GM21723 (cell line): ENCODE measurements around the gene NDUFS1.
"Not testable (repeated sequence)": the region's sequence is repeated elsewhere in the genome, so short reads cannot be mapped to it uniquely, and the experiment has no call there.

ENCODE experiments used
- ATAC-seq: cut with Tn5 transposase; IDR thresholded peaks from one replicate; pipeline ENCODE4 v1.9.1; 2021; ENCODE audit warnings: mild to moderate bottlenecking, moderate library complexity; ENCODE audit not compliant: unreplicated experiment

The NDUFS1 gene

DNA sequence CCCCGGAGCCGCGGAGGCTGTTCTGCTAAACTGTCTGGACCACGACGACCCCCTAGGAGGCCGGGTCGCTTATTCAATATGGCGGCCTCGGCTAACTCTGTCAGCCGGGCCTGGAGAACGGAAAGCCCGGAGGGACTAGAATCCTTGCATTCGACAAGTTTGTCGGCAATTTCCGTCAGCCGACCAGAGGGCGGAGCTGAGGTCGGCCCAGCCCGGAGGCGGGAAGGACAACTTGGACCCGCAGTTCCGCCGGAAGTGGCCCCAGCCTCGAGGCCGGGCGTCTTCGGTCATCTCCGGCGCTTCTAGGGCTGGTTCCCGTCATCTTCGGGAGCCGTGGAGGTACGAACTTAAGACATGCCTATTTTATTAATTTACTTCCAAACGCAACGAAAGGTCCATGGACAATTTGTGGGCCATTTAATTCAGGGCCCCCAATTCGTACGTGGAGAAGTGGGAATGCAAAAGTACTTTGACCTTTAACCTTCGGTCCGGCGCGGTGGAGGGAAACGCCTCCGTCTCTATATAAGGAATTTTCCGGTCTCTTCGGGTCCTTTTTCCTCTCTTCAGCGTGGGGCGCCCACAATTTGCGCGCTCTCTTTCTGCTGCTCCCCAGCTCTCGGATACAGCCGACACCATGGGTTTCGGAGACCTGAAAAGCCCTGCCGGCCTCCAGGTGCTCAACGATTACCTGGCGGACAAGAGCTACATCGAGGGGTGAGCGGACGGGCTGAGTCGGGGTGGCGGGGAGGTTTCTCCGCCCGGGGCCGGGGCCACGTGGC lies at the start of gene NDUFS1, which contains the start of gene EEF1B2:
Gene NDUFS1, minus strand, starts transcription at position 99 of the 779 bp plus-strand sequence. CDS start 5,766 bp downstream, outside the sequence.
Gene EEF1B2, plus strand, starts transcription at position 550 of the 779 bp plus-strand sequence. Its CDS starts 85 bp downstream, at position 635.
- peak; percentile 90 for ATAC-seq

DNA sequence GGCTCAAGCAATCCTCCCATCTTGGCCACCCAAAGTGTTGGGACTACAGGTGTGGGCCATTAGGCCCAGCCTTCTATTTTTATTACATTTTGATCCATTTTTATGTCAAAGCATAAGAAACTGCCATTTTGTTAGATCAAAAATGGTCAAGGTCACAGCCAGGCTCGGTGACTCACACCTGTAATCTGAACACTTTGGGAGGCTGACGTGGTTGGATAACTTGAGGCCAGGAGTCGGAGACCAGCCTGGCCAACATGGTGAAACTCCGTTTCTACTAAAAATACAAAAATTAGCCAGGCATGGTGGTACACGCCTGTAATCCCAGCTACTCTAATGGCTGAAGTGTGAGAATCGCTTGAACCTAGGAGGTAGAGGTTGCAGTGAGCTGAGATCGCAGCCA lies 49.7 kb upstream of the NDUFS1 start:
- no peak for ATAC-seq

DNA sequence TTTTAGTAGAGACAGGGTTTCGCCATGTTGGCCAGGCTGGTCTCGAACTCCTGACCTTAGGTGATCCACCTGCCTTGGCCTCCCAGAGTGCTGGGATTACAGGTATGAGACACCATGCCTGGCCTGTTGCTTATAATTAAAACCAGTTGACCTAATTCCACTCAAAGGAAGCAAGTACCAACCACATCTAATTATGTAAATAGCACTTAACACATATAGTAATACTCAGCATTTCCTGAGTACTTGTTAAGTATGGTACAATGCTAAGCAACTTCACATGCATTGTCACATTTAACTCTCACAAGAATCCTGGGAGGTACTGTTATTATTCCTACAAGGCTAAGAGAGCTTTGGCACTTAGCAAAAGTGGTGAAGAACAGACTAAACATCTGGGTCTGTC lies 48.1 kb upstream of the NDUFS1 start:
- not testable (repeated sequence) for ATAC-seq

DNA sequence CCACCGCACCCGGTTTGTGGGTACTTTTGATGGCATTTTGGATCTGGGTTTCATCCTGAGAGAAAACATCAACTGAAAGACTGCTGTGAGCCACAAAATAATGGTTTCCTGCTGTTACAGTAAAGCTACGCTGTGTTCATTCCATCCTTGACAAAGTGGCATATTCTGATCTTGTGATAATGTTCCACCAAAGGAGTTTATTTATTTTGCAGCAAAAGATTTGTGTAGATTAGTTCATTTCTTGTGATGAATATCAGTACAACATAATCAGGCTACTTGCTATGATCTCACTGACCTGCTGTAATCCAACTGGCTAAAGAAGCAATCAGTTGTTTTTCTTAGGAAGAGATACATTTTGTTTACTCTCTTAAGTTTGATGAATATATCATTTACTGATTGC lies 45.5 kb upstream of the NDUFS1 start:
- no peak for ATAC-seq

DNA sequence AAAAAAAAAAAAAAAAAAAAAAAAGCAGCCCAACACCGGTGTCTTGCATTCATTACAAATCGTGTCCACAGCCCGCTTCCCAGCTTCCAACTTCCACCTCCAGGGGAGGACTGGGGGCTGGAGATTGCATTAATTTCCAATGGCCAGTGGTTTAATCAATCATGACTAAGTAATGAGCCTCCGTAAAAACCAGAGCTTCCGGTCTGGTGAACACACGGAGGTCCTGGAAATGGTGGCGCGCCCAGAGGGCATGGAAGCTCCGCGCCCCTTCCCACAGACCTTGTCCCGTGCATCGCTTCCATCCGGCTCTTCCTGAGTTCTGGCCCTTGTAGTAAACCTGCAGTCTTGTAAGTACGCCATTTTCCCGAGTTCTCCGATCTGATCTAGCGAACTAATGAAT lies 44.1 kb upstream of the NDUFS1 start:
- no peak for ATAC-seq

DNA sequence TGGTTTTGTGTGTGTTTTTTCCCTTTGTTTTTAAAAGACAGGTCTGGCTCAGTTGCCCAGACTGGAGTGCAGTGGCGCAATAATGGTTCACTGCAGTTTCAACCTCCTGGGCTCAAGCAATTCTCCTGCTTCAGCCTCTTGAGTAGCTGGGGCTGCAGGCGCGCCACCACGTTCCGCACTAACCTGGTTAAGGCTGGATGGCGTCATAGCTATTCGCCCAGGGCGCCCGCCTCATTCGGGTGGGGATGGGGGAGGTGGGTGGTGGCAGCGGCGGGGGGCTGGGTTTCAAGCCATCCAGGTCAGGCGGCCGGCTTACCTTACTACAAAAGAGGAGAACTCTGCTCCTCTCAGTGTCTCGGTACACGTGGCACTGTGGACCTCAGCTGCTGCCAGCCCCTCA lies 43.2 kb upstream of the NDUFS1 start:
- no peak for ATAC-seq

DNA sequence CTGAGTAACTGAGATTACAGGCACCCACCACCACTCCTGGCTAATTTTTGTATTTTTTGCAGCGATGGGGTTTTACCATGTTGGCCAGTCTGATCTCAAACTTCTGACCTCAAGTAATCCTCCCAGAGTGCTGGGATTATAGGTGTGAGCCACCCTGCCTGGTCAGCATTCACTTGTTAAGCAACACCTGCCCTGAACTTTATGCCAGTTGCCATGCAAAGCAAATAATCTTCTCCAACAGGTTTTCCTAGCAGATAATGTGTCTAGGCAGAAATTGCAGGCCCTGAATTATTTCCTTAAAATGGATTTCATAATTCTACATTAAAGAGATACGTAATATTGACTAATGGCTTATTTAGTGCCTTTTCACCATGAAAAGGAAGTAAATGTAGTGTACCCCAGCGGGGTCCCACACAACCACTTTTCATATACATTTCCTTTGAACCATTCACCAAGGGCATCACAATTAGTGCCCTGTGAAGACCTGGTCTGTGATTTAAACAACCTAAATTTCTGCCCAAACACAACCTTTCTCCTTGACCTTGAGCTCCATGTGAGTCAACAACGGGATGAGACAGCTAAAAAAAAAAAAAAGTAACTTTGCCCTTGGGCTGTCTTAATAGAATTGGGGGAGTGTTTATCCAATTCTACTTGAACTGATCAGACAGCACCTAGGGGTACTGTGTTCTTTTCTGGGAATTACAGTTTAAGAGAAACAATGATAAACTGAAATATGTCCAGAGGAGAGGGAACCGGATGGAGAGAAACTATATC lies 42.0 kb upstream of the NDUFS1 start:
- no peak for ATAC-seq

DNA sequence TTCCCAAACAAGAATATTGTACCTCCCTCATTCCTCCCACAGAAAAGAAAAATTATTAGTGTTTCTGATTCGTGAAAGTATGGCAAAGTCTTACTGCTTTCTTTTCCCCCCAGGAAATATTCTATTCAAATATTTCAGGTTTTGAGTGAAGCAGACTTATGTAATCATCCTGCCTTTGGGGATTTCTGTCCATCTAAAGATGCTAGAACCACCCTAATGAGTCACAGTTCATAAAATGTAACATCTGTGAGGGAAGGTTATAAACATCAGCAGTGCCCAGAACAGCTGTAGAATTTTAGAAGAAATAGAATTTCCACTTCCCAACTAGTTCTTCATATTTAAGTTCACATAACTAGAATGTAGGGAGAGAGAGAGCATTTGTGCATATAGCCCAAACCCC lies 39.4 kb upstream of the NDUFS1 start:
- no peak for ATAC-seq

DNA sequence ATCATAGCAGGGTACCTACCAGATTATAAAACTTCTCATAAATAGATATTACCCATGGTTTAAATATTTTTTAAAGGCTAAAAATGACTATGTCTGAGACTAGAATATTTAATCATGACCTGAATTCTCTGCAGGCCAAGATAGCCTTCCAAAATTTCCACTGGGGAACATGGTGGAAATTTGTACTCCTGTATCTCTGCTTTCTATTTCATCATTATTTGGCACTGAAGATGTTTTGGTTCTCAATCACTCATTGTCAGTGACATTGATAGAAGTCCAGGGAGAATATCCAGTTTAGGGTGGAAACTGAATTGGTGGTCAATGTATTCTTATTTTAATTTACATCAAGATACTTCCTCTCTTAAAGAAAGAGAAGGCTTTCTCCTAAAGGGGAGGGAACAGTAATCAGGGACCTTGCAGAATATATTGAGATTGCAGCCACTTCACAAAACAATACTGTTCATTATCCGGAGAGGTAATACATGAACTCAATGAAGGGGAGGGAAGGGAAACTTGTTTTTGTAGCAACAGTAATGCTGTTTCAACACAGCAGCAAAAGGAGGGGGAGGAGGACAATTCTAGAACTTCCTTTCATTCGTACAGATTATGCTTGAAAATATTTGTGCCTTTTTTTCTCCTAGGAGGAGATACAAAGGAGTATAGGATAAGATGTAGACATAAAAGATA lies 34.6 kb upstream of the NDUFS1 start:
- ATAC-seq, result no peak

DNA sequence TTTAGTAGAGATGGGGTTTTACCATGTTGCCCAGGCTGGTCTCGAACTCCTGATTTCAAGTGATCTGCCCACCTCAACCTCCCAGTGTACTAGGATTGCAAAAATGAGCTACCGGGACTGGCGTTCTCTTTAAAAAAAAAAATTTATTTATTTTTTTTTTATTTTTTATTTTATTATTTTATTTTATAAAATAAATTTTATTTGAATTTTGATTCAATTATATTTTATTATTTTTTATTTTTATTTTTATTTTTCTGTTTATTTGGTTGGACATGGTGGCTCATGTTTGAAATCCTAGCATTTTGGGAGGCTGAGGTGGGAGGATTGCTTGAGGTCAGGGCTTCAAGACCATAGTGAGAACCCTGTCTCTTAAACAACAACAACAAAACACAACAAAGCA lies 32.9 kb upstream of the NDUFS1 start:
- ATAC-seq, result no peak

DNA sequence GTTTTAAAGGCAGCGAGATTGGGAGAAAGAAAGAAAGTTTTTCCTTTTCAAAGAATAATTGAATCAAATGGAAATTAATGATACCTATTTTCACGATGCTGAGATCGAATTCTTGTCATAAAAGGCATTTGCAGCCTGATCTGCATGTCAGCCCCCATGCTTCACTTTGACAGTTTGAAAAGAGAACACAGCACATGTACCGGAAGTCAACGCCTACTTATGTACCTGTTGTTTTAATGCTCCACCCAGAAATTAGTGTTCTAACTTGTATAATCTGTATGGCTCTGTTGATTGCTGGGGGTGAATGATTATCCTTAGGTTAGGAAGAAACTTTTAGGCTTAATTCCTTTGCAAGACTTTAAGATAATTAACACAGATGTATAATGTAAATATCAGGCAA lies 31.4 kb upstream of the NDUFS1 start:
- ATAC-seq, result no peak

DNA sequence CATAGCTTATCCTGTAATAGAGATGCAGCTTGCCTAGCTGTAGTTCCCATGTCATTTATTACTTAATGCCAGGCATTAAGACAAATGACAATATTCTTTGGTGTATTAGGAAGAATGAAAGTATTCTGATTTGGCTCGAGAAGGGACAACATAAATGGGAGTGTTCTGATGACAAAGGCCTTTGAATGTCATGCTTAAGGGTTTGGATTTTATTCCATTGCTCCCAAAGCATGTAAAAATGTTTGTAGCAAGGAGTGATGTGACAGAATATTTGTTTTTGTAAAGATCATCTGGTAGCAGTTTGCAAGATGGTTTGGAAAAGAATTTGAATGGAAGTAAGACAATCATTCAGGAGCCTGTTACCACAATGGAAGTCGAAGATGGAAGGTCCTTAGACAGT lies 30.9 kb upstream of the NDUFS1 start:
- ATAC-seq, result no peak

DNA sequence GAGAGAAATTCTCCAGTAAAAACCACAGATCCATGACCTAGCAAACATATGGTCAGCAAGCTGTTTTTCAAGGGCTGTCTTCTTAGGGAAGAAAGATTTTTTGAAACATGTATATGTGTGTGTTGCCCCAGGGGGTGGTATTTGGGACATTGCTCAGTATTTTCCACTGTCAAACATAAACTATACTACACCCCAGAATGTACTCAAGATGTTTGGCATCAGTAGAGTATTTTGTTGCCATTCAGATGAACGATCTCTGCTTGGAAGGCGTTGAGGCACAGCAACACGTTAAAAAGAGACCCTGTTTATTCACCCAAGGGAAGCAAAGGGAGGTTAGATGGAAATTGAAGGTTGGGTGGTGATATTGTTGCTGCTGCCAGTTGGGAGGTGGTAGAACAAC lies 30.4 kb upstream of the NDUFS1 start:
- ATAC-seq, result no peak

DNA sequence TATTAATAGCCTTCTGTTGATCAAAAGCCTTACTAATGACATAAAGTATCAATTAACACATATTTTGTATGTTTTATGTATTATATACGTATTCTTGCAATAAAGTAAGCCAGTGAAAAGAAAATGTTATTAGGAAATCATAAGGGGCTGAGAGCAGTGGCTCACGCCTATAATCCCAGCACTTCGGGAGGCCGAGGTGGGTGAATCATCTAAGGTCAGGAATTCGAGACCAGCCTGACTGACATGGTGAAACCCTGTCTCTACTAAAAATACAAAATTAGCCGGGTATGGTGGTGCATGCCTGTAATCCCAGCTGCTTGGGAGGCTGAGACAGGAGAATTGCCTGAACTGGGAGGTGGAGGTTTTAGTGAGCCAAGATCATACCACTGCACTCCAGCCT lies 22.3 kb upstream of the NDUFS1 start:
- ATAC-seq, result not testable (repeated sequence)

DNA sequence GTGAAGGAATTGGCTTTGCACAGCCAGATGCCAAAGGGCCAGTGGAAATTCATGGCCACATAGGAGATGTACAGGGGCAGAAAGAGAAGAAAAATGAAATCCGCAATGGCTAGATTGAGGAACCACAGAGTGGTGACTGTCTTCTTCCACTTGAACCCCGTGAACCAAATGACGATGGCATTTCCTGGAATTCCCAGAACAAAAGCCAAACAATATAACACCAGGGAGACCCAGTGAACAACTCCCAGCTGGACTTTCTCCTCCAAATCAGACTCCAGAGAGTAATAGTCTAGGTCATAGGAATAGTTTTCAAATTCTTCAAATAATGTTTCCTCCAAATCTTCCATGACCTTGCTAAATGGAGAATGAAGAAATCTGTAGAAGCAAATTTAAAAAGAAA lies 17.7 kb upstream of the NDUFS1 start:
- ATAC-seq, result no peak

DNA sequence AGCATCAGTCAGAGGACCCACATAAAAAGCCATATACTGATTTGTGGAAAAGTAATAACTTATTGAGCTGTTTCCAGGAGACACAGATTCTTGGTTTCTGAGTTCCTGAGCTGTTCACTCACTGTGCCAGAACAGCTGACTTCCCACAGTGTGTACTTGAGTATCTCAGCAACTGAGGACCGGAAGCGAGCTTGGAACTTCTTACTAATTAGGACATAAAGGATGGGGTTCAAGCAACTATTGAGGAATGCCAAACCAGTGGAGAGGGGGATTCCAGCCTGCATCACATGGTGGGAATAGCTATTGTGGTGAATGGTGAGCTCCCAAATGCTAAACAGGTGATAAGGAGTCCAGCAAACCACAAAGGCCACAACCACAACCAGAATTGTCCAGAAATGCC lies 16.9 kb upstream of the NDUFS1 start:
- ATAC-seq, result no peak

DNA sequence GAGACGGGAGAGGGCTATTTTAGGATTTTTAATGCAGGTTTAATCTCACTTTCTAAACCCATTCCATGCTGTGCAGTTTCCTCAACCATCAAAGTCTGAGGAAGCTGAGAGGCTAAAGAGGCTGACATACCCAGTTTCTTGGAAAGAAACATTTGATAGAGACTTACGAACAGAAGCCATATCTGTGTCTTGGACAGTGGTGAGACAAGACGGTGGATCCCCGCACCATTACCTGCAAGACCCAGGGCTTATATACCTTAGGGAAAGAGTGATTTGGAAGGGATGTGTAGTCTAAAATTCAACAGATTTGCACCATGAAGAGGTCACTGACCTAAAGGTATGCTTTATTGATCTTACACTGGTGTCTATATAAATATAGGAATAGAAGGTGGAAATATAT lies 13.9 kb upstream of the NDUFS1 start:
- ATAC-seq, result no peak

DNA sequence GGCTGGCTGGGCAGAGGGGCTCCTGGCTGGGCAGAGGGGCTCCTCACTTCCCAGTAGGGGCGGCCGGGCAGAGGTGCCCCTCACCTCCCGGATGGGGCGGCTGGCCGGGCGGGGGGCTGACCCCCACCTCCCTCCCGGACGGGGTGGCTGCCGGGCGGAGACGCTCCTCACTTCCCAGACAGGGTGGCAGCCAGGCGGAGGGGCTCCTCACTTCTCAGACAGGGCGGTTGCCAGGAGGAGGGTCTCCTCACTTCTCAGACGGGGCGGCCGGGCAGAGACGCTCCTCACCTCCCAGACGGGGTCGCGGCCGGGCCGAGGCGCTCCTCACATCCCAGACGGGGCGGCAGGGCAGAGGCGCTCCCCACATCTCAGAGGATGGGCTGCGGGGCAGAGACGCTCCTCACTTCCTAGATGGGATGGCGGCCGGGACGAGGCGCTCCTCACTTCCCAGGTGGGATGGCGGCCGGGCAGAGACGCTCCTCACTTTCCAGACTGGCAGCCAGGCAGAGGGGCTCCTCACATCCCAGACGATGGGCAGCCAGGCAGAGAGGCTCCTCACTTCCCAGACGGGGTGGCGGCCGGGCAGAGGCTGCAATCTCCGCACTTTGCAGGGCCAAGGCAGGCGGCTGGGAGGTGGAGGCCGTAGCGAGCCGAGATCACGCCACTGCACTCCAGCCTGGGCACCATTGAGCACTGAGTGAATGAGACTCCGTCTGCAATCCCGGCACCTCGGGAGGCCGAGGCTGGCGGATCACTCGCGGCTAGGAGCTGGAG lies 12.6 kb upstream of the NDUFS1 start:
- not testable (repeated sequence) for ATAC-seq

DNA sequence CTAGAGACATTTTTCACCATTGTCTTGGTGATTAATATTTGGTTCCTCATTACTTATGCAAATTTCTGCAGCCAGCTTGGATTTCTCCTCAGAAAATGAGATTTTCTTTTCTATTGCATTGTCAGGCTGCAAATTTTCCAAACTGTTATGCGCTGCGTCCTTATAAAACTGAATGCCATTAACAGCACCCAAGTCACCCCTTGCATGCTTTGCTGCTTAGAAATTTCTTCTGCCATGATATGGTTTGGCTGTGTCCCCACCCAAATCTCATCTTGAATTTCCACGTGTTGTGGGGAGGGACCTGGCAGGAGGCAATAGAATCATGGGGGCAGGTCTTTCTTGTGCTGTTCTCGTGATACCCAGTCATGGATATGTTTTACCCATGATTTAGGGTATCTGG lies 9.0 kb upstream of the NDUFS1 start:
- ATAC-seq, result not testable (repeated sequence)

DNA sequence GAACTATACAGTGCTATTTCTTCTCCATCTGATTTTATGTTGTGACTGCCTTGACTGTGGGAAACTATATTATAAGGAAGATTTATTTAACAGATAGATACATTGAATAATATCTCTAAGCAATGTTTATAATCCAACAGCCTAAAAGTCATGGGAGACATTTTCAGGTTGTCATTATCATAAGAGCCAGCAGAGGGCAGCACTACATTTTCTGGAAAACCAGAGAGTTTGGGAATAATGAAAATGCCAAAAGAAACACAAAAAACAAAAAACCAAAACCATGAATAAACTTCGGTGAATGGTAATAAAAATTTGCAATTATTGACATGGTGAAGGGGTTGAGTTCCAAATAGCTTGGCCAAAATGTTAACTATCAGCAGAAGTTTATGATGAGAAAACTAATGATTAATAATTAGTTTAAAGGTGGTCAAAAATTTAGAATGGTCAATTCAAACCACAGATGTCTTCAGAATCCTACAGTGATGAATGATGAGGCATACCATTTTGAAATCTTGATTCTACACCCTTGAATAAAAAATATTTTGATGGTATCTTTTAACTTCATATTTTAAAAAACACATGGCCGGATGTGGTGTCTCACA lies 5.1 kb upstream of the NDUFS1 start:
- ATAC-seq, result no peak
